Activated CD8-positive, alpha-beta memory T cell treated with anti-CD3 and anti-CD28 coated beads for 36 hours (primary cell): ENCODE results near the gene PHLPP1. TPM values are rescaled to one million over a fixed set of nuclear protein-coding genes. Genes with fewer than 3 reads are reported as not detected.

ENCODE experiments used
- CTCF ChIA-PET: fragments of 350-600 bp; sonication (Branson Sonifier 250); formaldehyde crosslinking; loops from one replicate; lab custom pipeline; 2021; ENCODE audit warnings: antibody characterized with exemption; lab: Charles Lee
- POLR2A ChIA-PET: fragments of 350-600 bp; sonication (Branson Sonifier 250); formaldehyde crosslinking; loops from one replicate; lab custom pipeline; 2021; ENCODE audit warnings: antibody characterized with exemption; lab: Charles Lee
- total RNA-seq, 2 experiments: library from RNA; stranded (reverse); gene quantifications; one replicate each; pipeline ENCODE4 v1.2.3, GENCODE V29; 2021

Gene PHLPP1
- total RNA-seq, 2 experiments from 2014 or later: 13.6 to 14.9 TPM

DNA sequence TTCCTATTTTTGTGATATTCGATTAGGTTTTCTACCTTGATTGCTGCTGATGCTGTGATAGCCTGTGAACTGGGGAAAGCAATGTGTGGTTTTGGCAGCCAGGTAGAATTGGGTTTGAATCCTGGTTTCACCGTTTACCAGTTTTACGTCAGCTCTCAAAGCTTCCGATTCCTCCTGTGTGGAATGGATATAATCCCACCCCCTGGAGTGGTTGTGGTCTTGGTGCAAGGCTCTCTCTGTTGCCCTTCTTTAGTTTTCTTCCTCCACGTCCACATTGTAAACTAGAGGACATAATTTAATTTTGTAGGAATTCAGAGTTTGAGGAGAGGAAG lies 45.0 kb downstream of the PHLPP1 start:
- ChIA-PET POLR2A (no interaction called here), CTCF (interaction anchor here (1.1 kb wide), 1 partner anchor 17 kb away, joined by 4 read pairs; no protein-coding TSS in a partner anchor)

DNA sequence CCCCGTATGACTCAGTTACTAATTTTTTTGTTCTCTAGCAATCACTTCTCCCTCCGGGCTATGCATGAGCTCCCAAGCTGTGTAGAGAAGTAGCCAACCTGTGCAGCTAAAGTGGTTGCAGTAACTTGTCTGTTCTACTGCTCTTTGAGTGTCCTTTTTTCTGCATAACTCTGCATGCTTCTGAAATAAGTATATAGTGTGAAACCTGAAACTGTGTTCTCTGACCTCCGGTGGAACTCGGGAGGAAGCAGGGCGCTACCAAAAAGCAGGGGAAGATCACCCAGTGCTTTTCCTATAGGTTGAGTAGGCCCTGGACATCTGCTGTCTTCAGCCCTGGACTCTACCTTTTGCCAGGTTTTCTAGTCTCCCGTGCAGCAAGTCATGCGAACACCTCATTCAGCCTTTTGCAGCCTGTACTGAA lies 47.8 kb downstream of the PHLPP1 start:
- POLR2A ChIA-PET: no interaction called here

DNA sequence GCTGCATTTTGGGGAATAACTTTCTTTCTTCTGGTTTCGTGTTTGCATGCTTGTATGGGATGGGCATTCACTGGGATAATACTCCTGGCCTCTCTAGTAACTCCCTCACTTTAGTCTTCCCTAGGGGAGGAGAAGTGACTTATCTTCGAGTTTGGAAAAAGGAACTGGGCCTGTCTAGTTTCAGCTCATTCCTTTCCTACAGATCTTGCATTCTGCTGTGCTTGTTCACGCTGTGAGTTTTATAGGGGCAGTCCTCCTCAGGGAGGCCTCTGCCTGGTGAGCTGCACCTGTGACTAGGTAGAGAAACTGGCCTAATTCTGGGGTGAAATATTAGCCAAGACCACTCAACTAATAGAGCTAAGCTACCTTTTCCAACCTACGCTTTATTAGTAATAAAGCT lies 50.9 kb downstream of the PHLPP1 start:
- CTCF ChIA-PET: interaction anchor here (0.5 kb wide), 1 partner anchor 51 kb away, joined by 3 read pairs; the partner anchor contains the start of gene PHLPP1
- POLR2A ChIA-PET: no interaction called here

More for the DNA sequence above, 47.8 kb downstream of the PHLPP1 start:
- CTCF ChIA-PET: no interaction called here

DNA sequence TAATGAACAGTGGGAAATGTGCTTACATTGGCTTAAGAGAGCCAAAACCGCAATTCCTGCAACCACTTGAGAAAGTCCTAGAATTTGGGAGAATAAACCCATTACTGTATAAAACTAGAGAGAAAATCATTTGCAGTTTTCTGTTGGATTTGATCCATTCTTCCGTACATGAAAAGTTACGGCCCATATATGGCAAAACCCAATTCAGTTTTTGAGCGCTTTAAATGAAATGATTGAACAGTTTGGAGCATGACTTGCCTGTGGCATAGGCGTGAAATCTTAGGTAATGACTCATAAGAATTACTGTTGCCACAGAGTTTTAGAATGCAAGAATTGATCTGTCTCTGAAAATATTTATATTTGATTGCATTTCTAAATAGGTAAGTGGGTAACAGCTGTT lies 52.0 kb downstream of the PHLPP1 start:
- ChIA-PET POLR2A (no interaction called here), CTCF (no interaction called here)

DNA sequence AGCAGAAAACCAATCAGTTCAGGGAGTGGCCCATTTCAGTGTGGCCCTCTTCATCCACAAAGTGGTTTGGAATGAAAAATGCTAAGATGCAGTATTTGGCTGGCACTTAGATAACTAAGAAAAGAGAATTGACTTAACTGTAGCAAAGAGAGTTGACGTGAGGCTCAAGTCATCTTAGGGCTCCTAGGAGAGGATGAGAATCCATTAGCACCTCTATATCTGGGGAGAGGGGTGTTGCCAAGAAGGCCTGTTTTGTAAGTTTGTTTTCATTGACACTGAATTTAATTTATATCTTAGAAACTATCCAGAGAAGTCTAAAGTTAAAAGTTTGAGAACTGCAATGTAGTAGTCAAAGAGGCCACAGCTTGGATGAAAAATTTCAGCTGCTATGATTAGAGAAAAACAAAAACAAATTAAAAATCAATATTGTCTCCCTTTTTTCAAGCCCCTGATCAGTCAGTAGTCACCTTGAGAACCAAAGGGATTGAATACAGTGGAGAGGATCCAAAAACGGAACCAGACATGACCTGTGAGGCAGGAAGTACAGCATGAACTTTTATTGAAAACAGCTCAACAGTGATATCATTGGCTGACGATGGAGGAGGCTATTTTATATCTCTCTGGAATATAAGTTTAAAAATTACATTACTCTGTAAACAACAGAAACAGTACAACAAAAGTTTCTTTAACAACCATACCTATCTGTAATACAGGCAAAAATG lies 52.7 kb downstream of the PHLPP1 start:
- CTCF ChIA-PET: no interaction called here
- POLR2A ChIA-PET: no interaction called here

DNA sequence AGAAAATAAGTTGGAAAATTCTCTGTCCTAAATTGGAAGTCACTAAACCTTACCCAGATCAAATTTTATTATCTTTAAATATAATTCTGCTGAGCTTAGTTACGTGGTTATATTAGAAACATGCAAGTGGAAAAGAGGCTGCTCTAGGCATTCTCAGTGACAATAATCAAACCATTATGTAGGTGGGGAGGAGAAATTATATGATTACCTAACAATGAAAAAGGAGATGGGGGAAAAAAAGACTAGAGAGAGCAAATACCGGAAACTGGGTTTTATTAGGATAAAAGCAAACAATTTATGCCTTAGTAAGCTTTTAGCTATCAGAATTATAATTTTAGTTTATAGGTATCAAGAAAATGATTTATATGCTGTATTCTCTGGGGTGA lies 53.2 kb downstream of the PHLPP1 start:
- POLR2A ChIA-PET: no interaction called here
- CTCF ChIA-PET: no interaction called here

DNA sequence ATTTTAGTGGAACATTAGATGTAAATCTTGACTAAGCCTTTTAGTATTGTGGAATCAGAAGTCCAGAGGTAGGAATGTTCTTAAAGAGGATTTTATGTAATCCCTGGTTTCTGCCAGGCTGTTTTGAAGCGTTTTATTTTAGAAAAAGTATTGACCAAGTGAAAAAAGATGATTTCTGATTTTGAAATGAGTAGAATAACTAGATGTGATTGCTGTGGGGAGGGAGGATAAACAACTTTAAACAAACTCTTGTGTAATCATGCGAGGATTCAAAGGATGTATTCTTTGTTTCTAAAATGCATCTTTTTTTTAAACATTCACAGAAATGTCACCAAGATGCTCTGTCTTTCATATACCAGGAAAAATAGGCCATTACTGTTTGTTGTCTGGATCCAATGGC lies 53.9 kb downstream of the PHLPP1 start:
- ChIA-PET POLR2A (no interaction called here), CTCF (no interaction called here)

DNA sequence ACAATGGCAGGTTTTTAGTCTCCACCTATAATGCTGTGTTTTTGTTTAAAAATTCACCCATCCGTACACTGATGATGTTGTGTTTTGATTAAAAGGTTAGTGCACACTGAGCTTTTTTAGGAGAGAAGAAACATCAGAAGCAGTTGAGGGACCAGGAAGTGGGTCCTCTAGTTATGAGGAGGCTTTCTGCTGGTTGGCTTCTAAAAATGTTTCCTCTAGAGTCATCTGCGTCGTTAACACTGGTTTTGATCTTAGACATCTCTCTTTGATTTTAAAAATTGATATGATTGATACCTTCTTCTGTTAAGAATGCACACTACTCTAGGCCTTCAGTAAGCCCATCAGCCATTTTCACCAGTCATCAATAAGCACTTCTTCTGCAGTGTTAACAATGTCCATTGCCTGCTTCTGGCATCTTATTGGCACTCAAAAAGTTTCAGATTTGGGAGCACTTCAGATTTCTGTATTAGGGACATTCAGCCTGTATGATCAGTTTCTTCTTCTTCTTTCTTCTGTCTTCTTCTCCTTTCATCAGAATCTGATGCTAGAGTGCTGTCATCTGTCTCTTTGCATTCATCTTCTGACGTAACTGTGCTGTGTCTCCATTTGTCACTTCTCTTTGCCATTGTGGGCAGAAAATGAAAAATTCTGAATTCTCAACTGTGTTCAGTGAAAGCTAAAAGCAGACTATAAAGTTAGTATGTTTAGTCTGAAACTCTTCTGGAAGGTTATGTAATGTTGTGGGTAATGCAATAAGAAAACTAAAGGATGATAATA lies 56.3 kb downstream of the PHLPP1 start:
- ChIA-PET CTCF (no interaction called here), POLR2A (interaction anchor here (0.6 kb wide), 1 partner anchor 56 kb away, joined by 6 read pairs; the partner anchor contains the start of gene PHLPP1)

DNA sequence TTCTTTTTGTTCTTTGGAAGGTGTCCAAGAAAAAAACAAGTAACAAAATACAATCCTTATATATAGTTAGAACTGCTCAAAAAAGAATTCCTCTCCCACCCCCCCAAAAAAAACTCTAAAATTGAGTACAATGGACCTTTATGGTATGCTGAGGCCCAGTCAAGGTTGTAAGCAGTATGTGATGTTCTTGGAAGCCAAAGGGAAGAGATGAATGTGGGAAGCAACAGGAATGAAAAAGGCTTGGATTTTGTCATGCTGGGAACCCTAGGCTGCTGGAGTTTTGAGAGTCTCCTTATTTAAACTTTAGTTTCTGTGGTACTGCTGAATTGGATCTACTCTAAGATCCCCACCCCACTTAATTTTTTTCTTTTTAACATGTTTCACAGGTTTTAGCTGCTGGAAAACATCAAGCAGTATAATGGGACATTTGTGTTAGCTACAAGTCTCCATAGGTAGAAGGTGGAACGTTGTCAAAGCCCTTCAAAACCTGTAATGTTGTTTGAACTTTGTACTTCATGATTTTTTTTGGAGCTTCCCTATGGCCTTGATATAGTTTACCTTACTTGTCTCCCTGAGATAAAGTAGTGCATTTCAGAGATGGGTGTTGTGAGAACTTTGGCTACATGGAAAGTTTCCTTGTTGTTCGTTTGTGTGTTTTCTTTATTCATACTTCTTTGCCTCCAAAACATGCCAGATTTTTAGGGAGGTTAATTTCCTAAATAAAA lies 57.7 kb downstream of the PHLPP1 start:
- CTCF ChIA-PET: no interaction called here
- POLR2A ChIA-PET: no interaction called here

DNA sequence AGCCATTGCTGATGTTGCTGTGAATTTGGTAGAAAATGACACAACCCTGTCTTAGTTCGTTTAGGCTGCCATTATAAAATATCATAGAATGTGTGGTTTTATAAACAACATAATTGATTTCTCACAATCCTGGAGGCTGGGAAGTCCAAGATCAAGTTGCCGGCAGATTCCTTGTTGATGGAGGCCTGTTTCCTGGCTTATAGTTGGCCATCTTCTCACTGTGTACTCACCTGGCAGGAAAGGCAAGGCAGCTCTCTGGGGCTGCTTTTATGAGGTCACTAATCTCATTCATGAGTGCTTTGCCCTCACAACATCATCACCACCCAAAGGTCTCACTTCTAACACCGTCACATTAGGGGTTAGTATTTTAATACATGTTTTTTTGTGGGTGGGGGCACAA lies 58.4 kb downstream of the PHLPP1 start:
- POLR2A ChIA-PET: no interaction called here
- CTCF ChIA-PET: interaction anchor here (1.0 kb wide), 1 partner anchor 46 kb away, joined by 4 read pairs; no protein-coding TSS in a partner anchor

DNA sequence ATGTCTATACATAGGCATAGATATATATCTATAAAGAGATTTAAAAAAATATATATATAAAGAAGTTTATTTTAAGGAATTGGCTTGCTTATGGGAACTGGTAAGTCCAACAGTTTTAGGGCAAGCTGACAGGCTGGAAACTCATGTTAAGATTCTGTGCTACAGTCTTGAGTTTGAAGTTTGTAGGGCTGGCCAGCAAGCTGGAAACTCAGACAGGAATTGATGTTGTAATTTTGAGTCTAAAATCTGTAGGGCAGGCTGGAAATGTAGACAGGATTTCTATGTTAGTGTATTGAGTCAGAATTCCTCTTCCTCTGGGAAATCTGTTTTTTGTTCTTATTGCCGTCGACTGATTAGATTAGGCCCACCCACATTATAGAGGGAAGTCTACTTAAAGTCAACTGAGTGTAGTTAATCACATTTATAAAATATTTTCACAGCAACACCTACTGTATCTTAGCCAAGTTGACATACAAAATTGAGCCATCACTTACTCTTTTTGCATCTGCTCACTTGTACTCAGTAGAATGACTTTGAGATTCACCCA lies 60.8 kb downstream of the PHLPP1 start:
- ChIA-PET CTCF (no interaction called here), POLR2A (no interaction called here)

DNA sequence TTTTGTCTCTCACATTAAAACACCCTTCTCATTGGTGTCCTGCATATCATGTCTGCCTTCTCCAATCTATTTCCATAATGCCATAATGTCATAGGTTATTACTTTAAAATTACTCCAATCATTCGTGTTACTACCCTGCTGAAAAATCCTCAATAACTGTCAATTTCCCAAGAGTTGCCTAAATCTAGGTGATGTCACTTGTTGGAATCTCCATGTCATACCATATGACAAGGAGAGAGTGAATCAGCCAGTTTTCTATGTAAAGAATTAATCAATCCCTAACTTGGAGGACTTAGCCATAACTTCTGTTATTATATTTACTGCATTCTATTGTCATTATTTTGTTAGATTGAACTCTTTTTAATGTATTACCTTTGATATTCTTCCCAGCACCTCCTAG lies 62.5 kb downstream of the PHLPP1 start:
- ChIA-PET CTCF (no interaction called here), POLR2A (no interaction called here)

DNA sequence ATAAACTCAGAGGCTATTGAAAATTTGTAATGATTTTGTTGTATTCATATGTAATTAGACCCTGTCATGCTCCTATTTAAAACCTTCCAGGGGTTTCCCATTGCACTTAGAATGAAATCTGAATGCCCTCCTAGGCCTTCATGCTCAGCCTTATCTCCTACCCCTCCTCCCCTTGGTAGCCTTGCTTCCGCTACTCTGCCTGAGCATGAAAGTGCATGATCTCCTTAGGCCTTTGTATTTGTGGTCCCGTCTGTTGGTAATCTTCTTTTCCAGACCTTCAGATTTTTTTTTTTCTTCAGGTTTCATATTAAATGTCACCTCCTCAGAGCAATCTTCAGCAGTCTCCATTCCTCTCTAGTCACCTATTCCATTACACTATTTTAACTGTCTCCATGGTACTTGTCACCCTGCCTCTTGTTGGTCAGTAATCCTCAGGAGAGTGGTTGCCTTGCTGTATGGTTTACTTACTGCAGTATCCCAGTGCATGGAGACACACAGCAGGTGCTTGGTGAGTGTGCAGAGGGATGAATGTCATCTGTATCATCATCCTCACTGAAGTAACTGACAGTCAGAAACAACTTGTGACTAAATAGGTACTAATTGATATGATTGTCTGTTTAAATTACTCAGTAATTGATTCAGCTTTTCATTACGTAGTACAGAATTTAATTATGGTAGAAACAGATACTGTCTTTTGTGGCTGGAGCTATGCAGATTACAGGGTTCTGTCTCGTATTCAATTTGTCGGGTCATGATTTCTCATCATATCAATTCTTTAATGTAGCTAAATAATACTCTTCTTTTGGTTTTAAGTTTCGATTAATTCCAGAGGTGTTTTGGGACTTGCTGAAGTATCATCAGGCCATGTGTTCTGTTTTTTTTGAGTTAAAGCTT lies 63.9 kb downstream of the PHLPP1 start:
- POLR2A ChIA-PET: no interaction called here
- CTCF ChIA-PET: no interaction called here

DNA sequence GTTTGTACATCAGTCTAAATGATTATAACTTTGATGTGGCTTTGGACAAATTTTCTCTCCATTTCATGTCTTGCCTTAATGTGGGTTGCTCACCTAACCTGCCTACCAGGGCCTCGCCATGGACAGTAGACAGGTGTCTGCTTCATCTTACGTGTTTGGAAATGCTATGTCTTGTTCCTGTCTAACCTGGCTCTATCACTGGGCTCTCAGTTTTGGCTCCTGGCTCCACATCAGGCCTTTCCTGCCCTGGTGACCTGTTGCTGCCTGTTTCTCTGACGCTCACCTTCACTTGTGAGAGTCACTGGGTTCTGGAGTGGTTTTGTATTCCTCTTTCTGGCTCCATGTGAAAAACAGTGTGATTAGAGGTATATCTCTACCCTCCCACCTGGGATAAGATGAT lies 65.9 kb downstream of the PHLPP1 start:
- ChIA-PET CTCF (no interaction called here), POLR2A (no interaction called here)

DNA sequence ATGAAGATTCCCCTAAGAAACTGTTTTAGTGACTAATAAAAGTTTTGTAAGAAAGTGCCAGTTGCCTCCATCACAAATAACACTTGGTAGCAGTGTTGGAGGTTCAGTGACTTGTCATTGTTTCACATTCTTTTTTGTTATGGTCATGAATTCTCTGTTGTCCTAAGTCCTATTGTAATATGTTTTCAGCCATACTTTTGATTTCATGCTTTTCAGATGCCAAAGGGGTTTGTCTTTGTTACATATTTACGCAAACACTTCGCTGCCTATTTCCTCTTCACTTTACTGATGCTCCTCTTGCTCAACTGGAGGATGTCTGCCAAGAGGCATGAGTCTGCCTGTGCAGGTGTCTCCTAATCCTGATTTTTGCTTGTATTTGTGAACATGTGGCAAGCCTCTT lies 66.6 kb downstream of the PHLPP1 start:
- CTCF ChIA-PET: no interaction called here
- POLR2A ChIA-PET: no interaction called here

DNA sequence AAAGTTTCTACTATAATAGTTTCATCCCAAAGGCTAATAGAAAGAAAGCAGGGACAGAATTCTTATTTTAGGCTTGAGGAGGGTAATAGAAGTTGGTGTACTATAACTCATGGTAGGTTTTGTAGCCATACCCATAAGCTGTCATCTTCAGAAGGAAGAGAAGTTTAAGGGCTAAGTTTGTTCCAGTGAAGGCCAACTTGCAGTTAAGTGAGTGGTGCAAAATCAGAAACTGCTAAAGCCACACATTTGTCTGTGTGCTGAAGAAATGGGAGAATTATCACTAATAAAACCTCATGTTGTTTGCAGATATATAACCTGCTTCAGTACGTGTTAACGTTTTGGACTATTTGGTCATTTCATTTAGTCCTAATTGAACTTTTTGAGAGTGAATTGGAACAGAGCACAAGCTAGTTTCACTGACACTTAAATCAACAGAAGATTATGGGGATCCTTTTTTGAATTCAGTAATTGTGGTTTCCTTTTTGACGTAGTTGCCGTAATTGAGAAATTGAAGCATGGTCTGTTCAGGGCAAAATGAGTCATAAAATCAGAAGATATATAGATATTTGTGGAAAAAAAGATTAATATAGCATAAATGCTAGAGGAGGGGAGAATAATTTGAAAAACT lies 69.1 kb downstream of the PHLPP1 start:
- ChIA-PET CTCF (no interaction called here), POLR2A (interaction anchor here (1.3 kb wide), 1 partner anchor 68 kb away, joined by 4 read pairs; no protein-coding TSS in a partner anchor)

DNA sequence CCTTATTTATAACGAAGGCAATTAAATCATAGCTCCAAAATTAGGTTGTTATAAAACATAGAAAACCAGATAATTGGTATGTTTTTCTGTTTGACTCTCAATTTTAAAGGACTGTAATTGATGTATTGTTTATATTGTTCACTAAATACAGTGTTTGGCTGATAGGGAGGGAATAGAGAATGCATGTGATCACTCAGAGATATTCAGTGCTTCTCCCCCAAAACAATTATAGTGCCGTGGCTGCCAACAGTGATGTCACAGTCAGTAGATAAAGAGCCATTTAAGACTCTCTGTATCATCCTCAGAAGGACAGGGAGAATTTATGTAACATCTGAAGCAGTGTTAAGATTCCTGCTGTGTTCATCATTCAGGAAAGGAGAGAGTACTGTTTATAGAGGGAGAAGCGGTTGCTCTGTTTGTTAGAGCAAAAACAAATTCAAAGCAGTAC lies 69.6 kb downstream of the PHLPP1 start:
- ChIA-PET POLR2A (interaction anchor here (1.3 kb wide), 1 partner anchor 69 kb away, joined by 4 read pairs; no protein-coding TSS in a partner anchor), CTCF (no interaction called here)

DNA sequence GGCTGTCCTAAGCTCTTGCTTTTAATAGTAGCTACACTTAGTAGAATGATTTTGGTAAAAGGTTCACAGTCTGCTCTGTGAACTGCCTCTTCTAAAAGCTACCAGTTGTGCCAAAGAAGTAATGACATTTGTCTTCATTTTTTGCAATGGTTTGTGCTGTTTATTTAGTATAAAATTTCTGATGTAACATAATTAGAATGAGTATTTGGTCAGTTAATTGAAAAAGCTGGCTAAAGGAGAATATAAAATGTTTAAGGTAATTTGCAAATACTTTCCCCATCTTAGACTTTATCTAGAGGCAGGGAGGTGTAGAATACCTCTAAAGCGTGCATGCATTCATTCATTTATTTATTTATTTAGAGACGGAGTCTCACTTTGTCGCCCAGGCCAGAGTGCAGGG lies 71.3 kb downstream of the PHLPP1 start:
- CTCF ChIA-PET: no interaction called here
- POLR2A ChIA-PET: no interaction called here
